ENCODE measurements around the gene PRAC2.

The PRAC2 gene

DNA sequence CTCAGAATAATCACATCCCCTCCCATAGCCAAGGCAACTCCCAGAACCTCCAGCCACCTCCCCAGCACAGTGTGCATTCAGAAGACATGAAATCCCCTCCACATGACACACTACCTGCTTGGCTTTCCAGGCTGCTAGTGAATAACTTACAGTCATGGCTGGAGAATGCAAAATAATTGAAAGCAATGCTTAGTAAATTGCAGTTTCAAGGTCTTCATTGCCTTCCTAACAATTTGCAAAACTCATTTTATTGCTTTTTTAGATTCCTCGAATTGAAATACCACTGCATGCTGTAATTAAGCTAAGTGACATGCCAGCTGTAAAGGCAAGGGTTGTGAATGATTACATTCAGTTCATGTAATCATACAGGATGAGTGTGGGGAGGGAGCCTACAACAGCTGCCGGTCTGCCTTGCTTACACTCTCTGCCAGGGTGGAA, 34.6 kb downstream of the PRAC2 start:
- H3K4me3 ChIP-seq (ENCODE audit: low read length): no peak overlapping the region
- H3K79me2 ChIP-seq (ENCODE audit: low read length): no peaks in the 10 kb centered on the region
- H3F3A ChIP-seq (ENCODE audit: insufficient read depth, low read length): no peaks in the 10 kb centered on the region
- TF ChIP-seq EZH2phosphoT487 (IDR thresholded peaks at IDR 0.05; ENCODE audit: low read length): no peak
- no peak for TF ChIP-seq EZH2 (optimal IDR thresholded peaks at IDR 0.05; ENCODE audit: low read depth, low read length)
- TF ChIP-seq, protein P1, sequence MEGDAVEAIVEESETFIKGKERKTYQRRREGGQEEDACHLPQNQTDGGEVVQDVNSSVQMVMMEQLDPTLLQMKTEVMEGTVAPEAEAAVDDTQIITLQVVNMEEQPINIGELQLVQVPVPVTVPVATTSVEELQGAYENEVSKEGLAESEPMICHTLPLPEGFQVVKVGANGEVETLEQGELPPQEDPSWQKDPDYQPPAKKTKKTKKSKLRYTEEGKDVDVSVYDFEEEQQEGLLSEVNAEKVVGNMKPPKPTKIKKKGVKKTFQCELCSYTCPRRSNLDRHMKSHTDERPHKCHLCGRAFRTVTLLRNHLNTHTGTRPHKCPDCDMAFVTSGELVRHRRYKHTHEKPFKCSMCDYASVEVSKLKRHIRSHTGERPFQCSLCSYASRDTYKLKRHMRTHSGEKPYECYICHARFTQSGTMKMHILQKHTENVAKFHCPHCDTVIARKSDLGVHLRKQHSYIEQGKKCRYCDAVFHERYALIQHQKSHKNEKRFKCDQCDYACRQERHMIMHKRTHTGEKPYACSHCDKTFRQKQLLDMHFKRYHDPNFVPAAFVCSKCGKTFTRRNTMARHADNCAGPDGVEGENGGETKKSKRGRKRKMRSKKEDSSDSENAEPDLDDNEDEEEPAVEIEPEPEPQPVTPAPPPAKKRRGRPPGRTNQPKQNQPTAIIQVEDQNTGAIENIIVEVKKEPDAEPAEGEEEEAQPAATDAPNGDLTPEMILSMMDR (IDR thresholded peaks at IDR 0.05; ENCODE audit: low read length): no peak
- no peak overlapping the region for H3K4me2 ChIP-seq (ENCODE audit: low read depth, low read length)
- H3K27ac ChIP-seq (ENCODE audit: low read length): no peak overlapping the region
- no peaks in the 10 kb centered on the region for H3K36me3 ChIP-seq (replicated peaks; ENCODE audit: insufficient read depth, low read length)
- no peak overlapping the region for H2AFZ ChIP-seq (ENCODE audit: low read length)
- H4K20me1 ChIP-seq (ENCODE audit: insufficient read depth, low read length): no peaks in the 10 kb centered on the region
- peaks cover 76% of the 10 kb centered on the region for H3K27me3 ChIP-seq (replicated peaks; ENCODE audit: insufficient read depth, low read length)
- no peaks in the 10 kb centered on the region for H3K9me2 ChIP-seq (replicated peaks; ENCODE audit: insufficient read depth, low read length)
- H3K4me1 ChIP-seq (ENCODE audit: low read length): no peaks in the 10 kb centered on the region
- no peak for DNase-seq
- H3K9me3 ChIP-seq (replicated peaks; ENCODE audit: insufficient read depth, low read length): no peaks in the 10 kb centered on the region
- no peak overlapping the region for H3K9ac ChIP-seq (ENCODE audit: low read length)

- no peaks in the 10 kb centered on the region for H4K20me1 ChIP-seq (ENCODE audit: insufficient read depth, low read length)
- no peak overlapping the region for H3K4me3 ChIP-seq (ENCODE audit: low read length)
- H3K4me1 ChIP-seq (ENCODE audit: low read length): no peaks in the 10 kb centered on the region
- H3K9me3 ChIP-seq (replicated peaks; ENCODE audit: insufficient read depth, low read length): no peaks in the 10 kb centered on the region
- TF ChIP-seq EZH2phosphoT487 (IDR thresholded peaks at IDR 0.05; ENCODE audit: low read length) (no peak), EZH2 (optimal IDR thresholded peaks at IDR 0.05; ENCODE audit: low read depth, low read length) (no peak)
- TF ChIP-seq, protein P1 (IDR thresholded peaks at IDR 0.05; ENCODE audit: low read length): no peak
- H3K27ac ChIP-seq (ENCODE audit: low read length): no peak overlapping the region
- H3K79me2 ChIP-seq (ENCODE audit: low read length): no peaks in the 10 kb centered on the region
- no peak overlapping the region for H2AFZ ChIP-seq (ENCODE audit: low read length)
- H3K9me2 ChIP-seq (replicated peaks; ENCODE audit: insufficient read depth, low read length): no peaks in the 10 kb centered on the region
- H3F3A ChIP-seq (ENCODE audit: insufficient read depth, low read length): no peaks in the 10 kb centered on the region
- no peak overlapping the region for H3K4me2 ChIP-seq (ENCODE audit: low read depth, low read length)
- no peak for DNase-seq
- peaks cover 61% of the 10 kb centered on the region for H3K27me3 ChIP-seq (replicated peaks; ENCODE audit: insufficient read depth, low read length)
- H3K36me3 ChIP-seq (replicated peaks; ENCODE audit: insufficient read depth, low read length): no peaks in the 10 kb centered on the region
- no peak overlapping the region for H3K9ac ChIP-seq (ENCODE audit: low read length)
Measured at GRCh38 chr17:48759288-48759687, 36.3 kb downstream of the PRAC2 start.

DNA sequence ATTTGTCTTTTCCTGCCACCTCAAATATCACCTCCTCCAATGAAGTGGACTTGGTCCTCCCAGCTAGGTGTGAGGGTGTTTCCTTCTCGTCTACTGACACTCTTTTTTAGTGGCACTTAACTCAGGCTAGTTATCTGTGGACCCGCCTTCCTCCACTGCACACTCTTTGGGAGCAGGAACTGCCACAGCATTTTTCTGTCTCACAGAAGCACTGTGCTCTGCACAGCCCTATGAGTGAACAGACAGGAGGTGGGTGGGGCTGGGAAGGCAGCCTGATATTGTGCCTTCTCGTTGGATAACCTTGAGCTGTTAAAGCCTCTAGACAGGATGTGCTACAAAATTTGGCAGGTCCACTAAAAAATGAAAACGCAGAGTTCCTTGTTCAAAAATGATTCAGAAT, 37.4 kb downstream of the PRAC2 start:
- Histone ChIP-seq H4K20me1 (ENCODE audit: insufficient read depth, low read length) (no peaks in the 10 kb centered on the region), H3K27me3 (replicated peaks; ENCODE audit: insufficient read depth, low read length) (peaks cover 53% of the 10 kb centered on the region), H2AFZ (ENCODE audit: low read length) (no peak overlapping the region), H3K9me2 (replicated peaks; ENCODE audit: insufficient read depth, low read length) (no peaks in the 10 kb centered on the region), H3K4me1 (ENCODE audit: low read length) (no peaks in the 10 kb centered on the region), H3K36me3 (replicated peaks; ENCODE audit: insufficient read depth, low read length) (no peaks in the 10 kb centered on the region), H3K9ac (ENCODE audit: low read length) (no peak overlapping the region), H3F3A (ENCODE audit: insufficient read depth, low read length) (no peaks in the 10 kb centered on the region), H3K27ac (ENCODE audit: low read length) (no peak overlapping the region), H3K9me3 (replicated peaks; ENCODE audit: insufficient read depth, low read length) (no peaks in the 10 kb centered on the region), H3K4me2 (ENCODE audit: low read depth, low read length) (no peak overlapping the region), H3K4me3 (ENCODE audit: low read length) (no peak overlapping the region), H3K79me2 (ENCODE audit: low read length) (no peaks in the 10 kb centered on the region)
- TF ChIP-seq, protein P1 (IDR thresholded peaks at IDR 0.05; ENCODE audit: low read length): no peak
- TF ChIP-seq EZH2phosphoT487 (IDR thresholded peaks at IDR 0.05; ENCODE audit: low read length) (no peak), EZH2 (optimal IDR thresholded peaks at IDR 0.05; ENCODE audit: low read depth, low read length) (no peak)
- no peak for DNase-seq
